B cell (primary cell): ENCODE results near the gene CSMD2. TPM values are rescaled to one million over a fixed set of nuclear protein-coding genes. Genes with fewer than 3 reads are reported as not detected.

Experiments used
- ATAC-seq: fragments of 200-7000 bp; cut with Tn5 transposase; one replicate; pipeline ENCODE4 v1.10.0; 2021; ENCODE audit warnings: low read depth, mild to moderate bottlenecking, moderate number of reproducible peaks, moderate library complexity
- CTCF ChIA-PET: fragments of 350-600 bp; sonication (Branson Sonifier 250); formaldehyde crosslinking; loops from one replicate; lab custom pipeline; 2021; ENCODE audit warnings: antibody characterized with exemption, inconsistent platforms; lab: Charles Lee
- POLR2A ChIA-PET: fragments of 350-600 bp; sonication (Branson Sonifier 250); formaldehyde crosslinking; loops from one replicate; lab custom pipeline; 2021; ENCODE audit warnings: antibody characterized with exemption; lab: Charles Lee
- DNase-seq: peaks from one replicate; pipeline ENCODE4 v3.0.0; 2013
- H2AFZ ChIP-seq: 2 replicates; pipeline ENCODE4 v1.6.1; 2012; ENCODE audit warnings: mild to moderate bottlenecking, low read depth, low read length; ENCODE audit not compliant: insufficient read depth, poor library complexity, severe bottlenecking
- H3K27ac ChIP-seq, 2 donors: 1 replicate in 1 of 2; 2 replicates in 1 of 2; pipeline ENCODE4 v1.5.1; 2012 to 2013; ENCODE audit warnings: low read length in 2 of 2, mild to moderate bottlenecking in 2 of 2, moderate library complexity in 1 of 2
- H3K27me3 ChIP-seq, 4 experiments: fragments of 200-600 bp in 1 of 4; sonication (generic) in 1 of 4; replicated peaks in 1 of 4; 1 replicate in 2 of 4; 2 replicates in 2 of 4; pipeline versions ENCODE4 v1.6.1 to v1.7.0; 2013 to 2016; ENCODE audit warnings: low read length in 3 of 4, mild to moderate bottlenecking in 2 of 4, mixed read lengths in 1 of 4, moderate library complexity in 1 of 4; ENCODE audit not compliant: insufficient read depth in 4 of 4, control insufficient read depth in 3 of 4; ENCODE audit errors: control extremely low read depth in 1 of 4
- H3K36me3 ChIP-seq, 2 experiments: replicated peaks in 1 of 2; 1 replicate in 1 of 2; 2 replicates in 1 of 2; pipeline versions ENCODE4 v1.6.1 to v1.7.1; 2013; ENCODE audit warnings: low read length in 1 of 2; ENCODE audit not compliant: insufficient read depth in 2 of 2, control insufficient read depth in 1 of 2; ENCODE audit errors: control extremely low read depth in 1 of 2, extremely low read depth in 1 of 2
- H3K4me1 ChIP-seq, 2 donors: fragments of 200-600 bp in 1 of 2; sonication (generic) in 1 of 2; 1 replicate in 1 of 2; 2 replicates in 1 of 2; pipeline versions ENCODE4 v1.5.1 to v1.6.1; 2013 to 2017; ENCODE audit warnings: low read length in 2 of 2; ENCODE audit not compliant: control insufficient read depth in 2 of 2, insufficient read depth in 2 of 2
- H3K4me2 ChIP-seq: replicated peaks from 2 replicates; pipeline ENCODE3; 2012; ENCODE audit warnings: mild to moderate bottlenecking, low read depth, low read length; ENCODE audit not compliant: poor library complexity, severe bottlenecking
- H3K4me3 ChIP-seq, 5 experiments: fragments of 200-600 bp in 1 of 5; sonication (generic) in 1 of 5; 1 replicate in 3 of 5; 2 replicates in 2 of 5; pipeline versions ENCODE4 v1.5.1 to v1.7.0; 2011 to 2016; ENCODE audit warnings: low read length in 4 of 5, mild to moderate bottlenecking in 4 of 5, low read depth in 2 of 5, control low read depth in 1 of 5, moderate library complexity in 1 of 5; ENCODE audit not compliant: insufficient read depth in 1 of 5; ENCODE audit errors: control extremely low read depth in 1 of 5, extremely low read depth in 1 of 5
- H3K79me2 ChIP-seq: fragments of 200-600 bp; sonication (generic); one replicate; pipeline ENCODE4 v1.6.0; 2016; ENCODE audit warnings: low read length; ENCODE audit not compliant: control insufficient read depth, insufficient read depth
- H3K9ac ChIP-seq: fragments of 200-600 bp; sonication (generic); 2 replicates; pipeline ENCODE4 v1.6.1; 2017; ENCODE audit warnings: mild to moderate bottlenecking, low read length, moderate library complexity
- H3K9me3 ChIP-seq, 3 donors: one replicate each; pipeline versions ENCODE4 v1.6.1 to v1.7.1; 2013; ENCODE audit warnings: low read length in 2 of 3; ENCODE audit not compliant: control insufficient read depth in 2 of 3, insufficient read depth in 1 of 3; ENCODE audit errors: control extremely low read depth in 1 of 3
- H4K20me1 ChIP-seq: 2 replicates; pipeline ENCODE4 v1.6.0; 2012; ENCODE audit warnings: mild to moderate bottlenecking, low read length; ENCODE audit not compliant: insufficient read depth, control insufficient read depth, poor library complexity, severe bottlenecking
- H3K27ac Mint-ChIP-seq: one replicate; pipeline ENCODE4 v1.8.0; 2021; ENCODE audit warnings: mixed read lengths
- H3K27me3 Mint-ChIP-seq: one replicate; pipeline ENCODE4 v1.8.0; 2021; ENCODE audit warnings: mixed read lengths
- H3K4me1 Mint-ChIP-seq: one replicate; pipeline ENCODE4 v1.8.0; 2021; ENCODE audit warnings: mixed read lengths
- H3K4me3 Mint-ChIP-seq: one replicate; pipeline ENCODE4 v1.8.0; 2021; ENCODE audit warnings: mixed read lengths
- H3K9me3 Mint-ChIP-seq: one replicate; pipeline ENCODE4 v1.8.0; 2022; ENCODE audit warnings: mixed read lengths; ENCODE audit not compliant: insufficient read depth
- CTCF ChIP-seq: fragments of 200-600 bp; IDR thresholded peaks from one replicate; pipeline ENCODE4 v1.8.0; 2022; ENCODE audit warnings: antibody characterized with exemption, mild to moderate bottlenecking
- EZH2 ChIP-seq: IDR thresholded peaks from 2 replicates; pipeline ENCODE4 v1.6.1; 2012; ENCODE audit warnings: borderline replicate concordance, low read depth, mild to moderate bottlenecking, moderate library complexity, low read length; ENCODE audit not compliant: insufficient read depth, poor library complexity, severe bottlenecking
- whole genome bisulfite sequencing: methylation state at CpG from one replicate; pipeline ENCODE4 v1.1.5; 2013; ENCODE audit warnings: missing lambda C conversion rate; ENCODE audit not compliant: insufficient coverage; 5-methylcytosine and 5-hydroxymethylcytosine counted together
- intact Hi-C: fragments of 100-400 bp; cut with micrococcal nuclease; formaldehyde crosslinking; loops from one replicate; pipeline ENCODE4 v1.10.0; 2022
- polyA plus RNA-seq: library from polyadenylated mRNA; depleted of rRNA; stranded (reverse); fragments of >200 nt; gene quantifications from 2 replicates; pipeline ENCODE4 v1.2.3, GENCODE V29; 2012
- total RNA-seq, 2 donors: library from RNA; stranded (reverse); fragments of 120-200 nt in 1 of 2; gene quantifications; 1 replicate in 1 of 2; 2 replicates in 1 of 2; pipeline versions ENCODE4 v1.2.3 to v1.2.4, GENCODE V29; 2013 to 2022

The CSMD2 gene
- total and polyA plus RNA-seq, 2 donors (not counting 1 experiment from before 2014, with no cell fraction given) = not detected

GRCh38 chr1:34108269-34108668, 56.8 kb downstream of the CSMD2 start:
- Histone ChIP-seq H3K27me3 (peaks cover 0 to 3% (median 1%) of the 10 kb centered on the region in 4 experiments), H3K4me3 (no peak overlapping the region), H3K4me1 (no peaks in the 10 kb centered on the region), H3K9ac (no peak overlapping the region), H3K79me2 (no peaks in the 10 kb centered on the region), H4K20me1 (no peaks in the 10 kb centered on the region), H3K27ac (no peak overlapping the region), H3K4me2 (no peak overlapping the region), H2AFZ (no peak overlapping the region), H3K36me3 (no peaks in the 10 kb centered on the region), H3K9me3 (peaks cover 0 to 2% (median 0%) of the 10 kb centered on the region in 3 donors)
- H3K4me1 Mint-ChIP-seq = peaks cover 4% of the 10 kb centered on the region
- no peaks in the 10 kb centered on the region for H3K9me3 Mint-ChIP-seq
- WGBS = no CpG with 5 or more reads among the region's 2 CpGs
- ATAC-seq (no peak), DNase-seq (no peak)
- no peak for TF ChIP-seq EZH2
- CTCF ChIA-PET = no interaction called here
- POLR2A ChIA-PET = no interaction called here
- H3K27me3 Mint-ChIP-seq = peaks cover 23% of the 10 kb centered on the region
- intact Hi-C loops = no loop called here
- no peak overlapping the region for H3K27ac Mint-ChIP-seq
- no peak overlapping the region for H3K4me3 Mint-ChIP-seq

GRCh38 chr1:34101151-34101550, 63.9 kb downstream of the CSMD2 start:
- WGBS = 83% methylated on average over 1 of the region's 1 CpG
- Histone ChIP-seq H2AFZ (no peak overlapping the region), H3K9me3 (no peaks in the 10 kb centered on the region), H3K36me3 (no peaks in the 10 kb centered on the region), H3K9ac (no peak overlapping the region), H3K4me1 (no peaks in the 10 kb centered on the region), H3K4me3 (no peak overlapping the region), H3K79me2 (no peaks in the 10 kb centered on the region), H3K27ac (no peak overlapping the region), H3K27me3 (peaks cover 0 to 2% (median 0%) of the 10 kb centered on the region in 4 experiments), H3K4me2 (no peak overlapping the region), H4K20me1 (no peaks in the 10 kb centered on the region)
- CTCF ChIA-PET = interaction anchor here (1.2 kb wide), 1 partner anchor 13 kb away, joined by 4 read pairs; no protein-coding TSS in a partner anchor
- POLR2A ChIA-PET = no interaction called here
- H3K27me3 Mint-ChIP-seq = peaks cover 11% of the 10 kb centered on the region
- DNase-seq = no peak
- H3K4me3 Mint-ChIP-seq = no peak overlapping the region
- TF ChIP-seq CTCF = no peak
- TF ChIP-seq EZH2 = no peak
- H3K9me3 Mint-ChIP-seq = no peaks in the 10 kb centered on the region
- no peak for ATAC-seq
- intact Hi-C loops = no loop called here
- H3K27ac Mint-ChIP-seq = no peak overlapping the region
- H3K4me1 Mint-ChIP-seq = no peaks in the 10 kb centered on the region
